MM.1S (cell line): ENCODE results near the gene RALGPS2.

Experiments
- EZH2 ChIP-seq: fragments of 300-600 bp; sonication (generic); optimal IDR thresholded peaks from 2 replicates; pipeline ENCODE3; 2017; ENCODE audit warnings: low read depth, mild to moderate bottlenecking, antibody characterized with exemption, low read length, mixed read lengths
- EZH2phosphoT487 ChIP-seq: fragments of 300-600 bp; sonication (generic); IDR thresholded peaks from 2 replicates; pipeline ENCODE4 v1.6.1; 2018; ENCODE audit warnings: antibody characterized with exemption, low read length
- TF ChIP-seq, protein P1 (sequence below): fragments of 300-600 bp; sonication (generic); IDR thresholded peaks from 2 replicates; pipeline ENCODE4 v1.5.1; 2016; ENCODE audit warnings: antibody characterized with exemption, low read length, mixed read lengths

DNA sequence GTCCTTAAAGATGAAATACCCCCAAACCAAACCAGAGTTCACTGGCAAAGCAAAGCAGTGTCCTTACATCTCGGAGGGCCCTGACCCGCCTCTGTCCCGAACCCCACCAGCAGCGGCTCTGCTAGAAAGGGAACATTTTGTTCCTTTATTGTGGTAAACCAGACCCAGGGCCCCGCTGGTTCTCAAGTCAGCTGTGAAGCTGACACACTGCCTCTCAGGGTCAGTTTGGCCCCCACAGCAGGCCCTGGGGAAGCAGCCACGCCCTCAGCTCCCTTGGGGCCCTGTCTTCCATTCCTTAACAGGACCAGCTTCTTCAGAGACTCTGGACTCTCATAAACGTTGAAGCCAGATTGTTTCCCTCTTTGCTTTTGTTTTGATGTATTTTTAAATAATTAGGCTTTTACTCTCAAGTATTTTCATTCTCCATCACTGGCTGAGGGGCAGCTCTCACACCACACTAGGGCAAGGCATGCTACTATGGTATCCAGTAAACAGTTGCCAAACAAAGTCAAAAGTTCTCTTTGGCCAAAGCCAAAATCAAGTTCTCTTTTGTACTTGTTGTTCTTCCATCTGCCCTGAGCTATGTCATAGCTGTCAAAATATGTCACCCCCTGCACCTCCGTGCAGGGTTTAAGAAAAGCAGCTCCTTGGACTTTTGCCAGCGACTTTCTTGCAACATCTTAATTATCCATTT, 207.0 kb downstream of the RALGPS2 start:
- TF ChIP-seq EZH2phosphoT487 (no peak), EZH2 (no peak)
- TF ChIP-seq, protein P1, sequence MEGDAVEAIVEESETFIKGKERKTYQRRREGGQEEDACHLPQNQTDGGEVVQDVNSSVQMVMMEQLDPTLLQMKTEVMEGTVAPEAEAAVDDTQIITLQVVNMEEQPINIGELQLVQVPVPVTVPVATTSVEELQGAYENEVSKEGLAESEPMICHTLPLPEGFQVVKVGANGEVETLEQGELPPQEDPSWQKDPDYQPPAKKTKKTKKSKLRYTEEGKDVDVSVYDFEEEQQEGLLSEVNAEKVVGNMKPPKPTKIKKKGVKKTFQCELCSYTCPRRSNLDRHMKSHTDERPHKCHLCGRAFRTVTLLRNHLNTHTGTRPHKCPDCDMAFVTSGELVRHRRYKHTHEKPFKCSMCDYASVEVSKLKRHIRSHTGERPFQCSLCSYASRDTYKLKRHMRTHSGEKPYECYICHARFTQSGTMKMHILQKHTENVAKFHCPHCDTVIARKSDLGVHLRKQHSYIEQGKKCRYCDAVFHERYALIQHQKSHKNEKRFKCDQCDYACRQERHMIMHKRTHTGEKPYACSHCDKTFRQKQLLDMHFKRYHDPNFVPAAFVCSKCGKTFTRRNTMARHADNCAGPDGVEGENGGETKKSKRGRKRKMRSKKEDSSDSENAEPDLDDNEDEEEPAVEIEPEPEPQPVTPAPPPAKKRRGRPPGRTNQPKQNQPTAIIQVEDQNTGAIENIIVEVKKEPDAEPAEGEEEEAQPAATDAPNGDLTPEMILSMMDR, result no peak
